H7 (cell line): ENCODE measurements around the gene PLTP. TPM values are rescaled to one million over a fixed set of nuclear protein-coding genes. Genes with fewer than 3 reads are reported as not detected.
A peak's percentile ranks its signal among the peaks of the same experiment; 100 is the strongest.
"Not testable (repeated sequence)": the region's sequence is repeated elsewhere in the genome, so short reads cannot be mapped to it uniquely, and the experiment has no call there.

ENCODE experiments used
- DNase-seq: peaks from one replicate; pipeline ENCODE4 v3.0.0; 2012
- H3K27me3 ChIP-seq: 2 replicates; pipeline ENCODE4 v1.6.0; 2011; ENCODE audit warnings: mild to moderate bottlenecking, low read length; ENCODE audit not compliant: control insufficient read depth, insufficient read depth
- H3K36me3 ChIP-seq: replicated peaks from 2 replicates; pipeline ENCODE4 v1.5.1; 2011; ENCODE audit warnings: low read length; ENCODE audit not compliant: control insufficient read depth, insufficient read depth
- H3K4me3 ChIP-seq: 2 replicates; pipeline ENCODE4 v1.5.1; 2011; ENCODE audit warnings: low read depth, mild to moderate bottlenecking, control low read depth, low read length, moderate library complexity; ENCODE audit not compliant: insufficient read depth
- total RNA-seq: library from RNA; depleted of rRNA; stranded (reverse); fragments of >200 nt; shearing (Covaris generic); gene quantifications from 2 replicates; pipeline ENCODE4 v1.2.3, GENCODE V29; 2014

PLTP gene
- total RNA-seq, 1 experiment from 2014 or later: 104 TPM

GRCh38 chr20:45890077-45890984, 21.6 kb downstream of the PLTP start:
- peak; percentile 93 for DNase-seq
- H3K27me3 ChIP-seq: no peaks in the 10 kb centered on the region; the same call in 1 of the 2 replicates
- peak overlapping the region; percentile 85 for H3K4me3 ChIP-seq
- H3K36me3 ChIP-seq: peaks cover 5% of the 10 kb centered on the region

GRCh38 chr20:45888681-45889080, 23.3 kb downstream of the PLTP start:
- H3K4me3 ChIP-seq: no peak overlapping the region
- peaks cover 7% of the 10 kb centered on the region for H3K36me3 ChIP-seq
- no peak for DNase-seq
- H3K27me3 ChIP-seq: no peaks in the 10 kb centered on the region; the same call in 1 of the 2 replicates

- Histone ChIP-seq H3K4me3 (no peak within 1 kb of the TSS), H3K27me3 (no peaks in the 10 kb centered on the region; the same call in 1 of the 2 replicates), H3K36me3 (peaks cover 15% of the 10 kb centered on the region)
- no peak for DNase-seq
Measured at GRCh38 chr20:45887346-45887715, 24.6 kb downstream of the PLTP start, which contains the start of gene SPATA25. Gene SPATA25 (minus strand): TSS chr20:45887622. CDS start chr20:45887590, 32 bp downstream.

GRCh38 chr20:45886590-45887345, 25.2 kb downstream of the PLTP start:
- H3K4me3 ChIP-seq: no peak overlapping the region
- no peak for DNase-seq
- no peaks in the 10 kb centered on the region; the same call in 1 of the 2 replicates for H3K27me3 ChIP-seq
- H3K36me3 ChIP-seq: peaks cover 16% of the 10 kb centered on the region

- Histone ChIP-seq H3K27me3 (no peaks in the 10 kb centered on the region), H3K4me3 (no peak overlapping the region), H3K36me3 (peaks cover 15% of the 10 kb centered on the region)
- no peak for DNase-seq
Measured at GRCh38 chr20:45883100-45883469, 28.9 kb downstream of the PLTP start.

- no peak for DNase-seq
- Histone ChIP-seq H3K36me3 (peaks cover 16% of the 10 kb centered on the region), H3K27me3 (no peaks in the 10 kb centered on the region), H3K4me3 (no peak overlapping the region)
Measured at GRCh38 chr20:45882469-45883099, 29.4 kb downstream of the PLTP start.

DNA sequence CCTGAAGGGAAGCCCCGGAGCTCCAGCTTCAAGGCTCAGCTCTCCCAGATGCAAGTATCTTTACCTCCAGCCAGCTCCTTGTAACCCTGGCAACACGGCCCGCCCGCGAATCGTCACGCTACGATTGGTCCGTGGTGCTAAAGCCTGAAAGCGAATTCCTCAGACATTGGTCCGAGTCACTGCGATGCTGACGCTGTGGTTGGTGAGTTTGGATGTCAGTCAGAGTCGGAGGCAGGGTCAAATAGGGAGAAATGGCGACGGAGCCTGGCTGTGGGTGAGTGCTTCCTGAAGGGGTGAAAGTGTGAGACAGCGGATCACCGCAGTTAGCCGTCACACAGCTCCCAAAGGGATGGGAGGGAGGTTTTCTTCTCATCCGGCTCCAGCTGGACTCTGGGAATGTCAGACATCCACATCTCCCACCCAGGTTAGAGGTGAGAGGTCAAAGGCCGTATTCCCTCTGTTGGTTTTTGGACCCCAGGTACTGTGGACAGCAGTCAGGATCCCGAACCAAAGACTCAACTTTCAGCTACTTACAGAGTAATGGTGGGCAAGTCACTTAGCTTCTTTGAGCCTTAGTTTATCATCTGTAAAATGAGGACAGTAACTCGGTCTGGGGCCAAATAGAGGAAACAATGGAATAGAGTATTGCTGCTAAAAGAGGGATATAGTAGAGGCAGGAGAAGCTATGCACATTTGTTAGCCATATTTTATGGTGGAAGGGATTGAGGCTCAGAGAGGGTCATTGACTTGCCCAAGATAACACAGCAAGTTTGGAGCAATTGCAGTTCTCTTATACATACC, 30.8 kb downstream of the PLTP start, which contains the start of gene ZSWIM1:
TSS of gene ZSWIM1 (plus strand) at position 240 of the 801 bp plus-strand sequence. CDS start 1,366 bp downstream, outside the sequence.
- Histone ChIP-seq H3K36me3 (peaks cover 16% of the 10 kb centered on the region), H3K27me3 (no peaks in the 10 kb centered on the region), H3K4me3 (peak within 1 kb of the TSS; percentile 70)
- peak; percentile 98 for DNase-seq

GRCh38 chr20:45878076-45878761, 33.7 kb downstream of the PLTP start:
- no peaks in the 10 kb centered on the region for H3K27me3 ChIP-seq
- peaks cover 10% of the 10 kb centered on the region for H3K36me3 ChIP-seq
- H3K4me3 ChIP-seq: no peak overlapping the region
- no peak for DNase-seq

- DNase-seq: no peak
- Histone ChIP-seq H3K36me3 (peaks cover 2% of the 10 kb centered on the region), H3K4me3 (no peak overlapping the region), H3K27me3 (no peaks in the 10 kb centered on the region)
Measured at GRCh38 chr20:45874576-45874975, 37.4 kb downstream of the PLTP start.

DNA sequence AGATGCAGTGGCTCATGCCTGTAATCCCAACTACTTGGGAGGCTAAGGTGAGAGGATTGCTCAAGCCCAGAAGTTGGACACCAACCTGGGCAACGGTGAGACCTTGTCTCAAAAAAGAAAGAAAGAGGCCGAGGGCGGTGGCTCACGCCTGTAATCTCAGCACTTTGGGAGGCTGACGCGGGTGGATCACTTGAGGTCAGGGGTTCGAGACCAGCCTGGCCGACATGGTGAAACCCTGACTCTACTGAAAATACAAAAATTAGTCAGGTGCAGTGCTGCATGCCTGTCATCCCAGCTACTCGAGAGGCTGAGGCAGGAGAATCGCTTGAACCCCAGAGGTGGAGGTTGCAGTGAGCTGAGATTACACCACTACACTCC, 37.9 kb downstream of the PLTP start:
- H3K36me3 ChIP-seq, H3K27me3 ChIP-seq, H3K4me3 ChIP-seq, DNase-seq: not testable (repeated sequence)

- Histone ChIP-seq H3K4me3 (no peak overlapping the region), H3K36me3 (peaks cover 2% of the 10 kb centered on the region), H3K27me3 (no peaks in the 10 kb centered on the region)
- no peak for DNase-seq
Measured at GRCh38 chr20:45873409-45874103, 38.4 kb downstream of the PLTP start.

GRCh38 chr20:45872626-45873025, 39.3 kb downstream of the PLTP start:
- no peak overlapping the region for H3K4me3 ChIP-seq
- no peak for DNase-seq
- H3K27me3 ChIP-seq: no peaks in the 10 kb centered on the region
- no peaks in the 10 kb centered on the region for H3K36me3 ChIP-seq

DNA sequence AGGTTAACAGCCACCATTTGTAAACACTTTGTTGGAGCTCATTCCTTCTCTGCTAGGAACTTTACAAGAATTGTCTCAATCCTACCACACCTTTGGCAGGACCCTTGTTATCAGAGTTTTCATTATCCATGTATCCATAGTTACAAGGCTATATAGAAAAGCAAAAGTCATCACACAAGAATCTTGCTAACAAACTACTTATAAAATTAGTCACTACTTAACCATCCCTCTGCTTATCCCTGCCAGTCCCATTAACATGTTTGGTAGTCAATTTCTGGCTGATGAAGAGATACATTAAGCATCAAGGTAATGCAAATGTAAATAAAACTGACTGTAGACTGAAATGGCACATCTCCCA, 44.2 kb downstream of the PLTP start:
- Histone ChIP-seq H3K36me3 (no peaks in the 10 kb centered on the region), H3K4me3 (no peak overlapping the region), H3K27me3 (no peaks in the 10 kb centered on the region)
- no peak for DNase-seq
